KG1 (cell line): ENCODE results near the gene JAML.

Experiments used
- DNase-seq: peaks from one replicate; lab custom pipeline; 2025; lab: John Stamatoyannopoulos, UW

Gene JAML

DNA sequence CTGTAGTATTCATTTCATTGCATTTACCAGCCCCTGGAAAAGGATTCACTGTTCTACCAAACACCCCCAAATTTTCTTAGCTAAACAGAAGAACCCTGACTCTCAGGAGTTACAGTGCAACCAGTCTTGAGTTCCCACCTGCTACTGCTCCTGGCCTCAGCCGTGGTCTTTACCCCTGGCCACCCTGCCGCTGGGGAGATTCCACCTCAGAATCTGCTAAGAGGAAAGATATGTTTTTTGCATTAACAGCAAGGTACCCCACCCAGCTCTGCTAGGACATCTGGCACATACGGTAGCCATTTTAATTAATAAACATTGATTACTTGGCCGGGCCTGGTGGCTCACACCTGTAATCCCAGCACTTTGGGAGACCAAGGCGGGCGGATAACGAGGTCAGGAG, 9.0 kb downstream of the JAML start:
- DNase-seq: no peak

DNA sequence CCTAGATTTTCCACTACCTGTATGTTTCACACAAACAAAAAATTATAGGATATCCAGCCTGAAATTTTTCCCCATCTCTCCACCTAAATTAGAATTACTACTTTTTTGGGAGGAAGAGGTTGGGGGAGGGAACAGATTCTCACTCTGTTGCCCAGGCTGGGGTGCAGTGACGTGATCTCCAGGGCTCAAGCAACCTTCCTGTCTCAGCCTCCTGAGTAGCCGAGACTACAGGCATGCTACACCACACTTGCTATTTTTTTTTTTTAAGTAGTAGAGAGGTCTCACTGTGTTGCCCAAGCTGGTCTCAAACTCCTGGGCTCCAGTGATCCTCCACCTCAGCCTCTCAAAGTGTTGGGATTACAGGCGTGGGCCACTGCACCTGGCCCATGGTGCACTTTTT, 9.5 kb downstream of the JAML start:
- DNase-seq: no peak

DNA sequence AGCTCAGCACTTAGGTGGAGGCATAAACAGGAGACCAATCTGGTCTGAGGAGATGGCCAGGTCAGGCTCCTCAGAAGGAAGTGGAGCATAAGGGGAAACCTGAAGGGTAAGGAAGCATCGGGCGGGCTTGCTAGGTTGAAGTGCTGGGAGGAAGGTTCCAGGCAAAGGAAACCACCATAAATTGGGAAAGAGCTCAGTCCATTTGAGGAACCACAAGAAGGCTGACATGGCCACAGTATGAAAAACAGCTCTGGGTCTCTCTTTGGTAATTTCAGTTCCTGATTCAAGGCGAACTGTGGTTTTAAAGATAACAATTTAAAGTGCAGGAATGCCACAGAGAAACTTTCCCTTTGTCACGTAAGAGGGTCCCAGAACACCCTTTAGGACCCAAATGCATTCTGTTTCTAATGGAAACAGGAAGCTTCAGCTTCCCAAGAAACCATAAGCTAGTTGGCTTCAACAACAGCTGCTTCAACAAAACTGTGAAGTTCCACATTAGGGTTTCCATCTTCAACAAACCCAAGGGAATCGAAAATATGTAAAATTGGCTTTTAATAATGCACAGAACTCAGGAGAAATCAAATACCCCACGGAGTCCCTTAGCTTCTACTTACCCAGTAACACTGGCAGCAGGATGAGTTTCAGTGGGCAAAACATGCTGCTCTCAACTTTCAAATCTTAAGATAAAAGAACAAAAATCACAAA, 10.4 kb downstream of the JAML start:
- peak; percentile 65 for DNase-seq

DNA sequence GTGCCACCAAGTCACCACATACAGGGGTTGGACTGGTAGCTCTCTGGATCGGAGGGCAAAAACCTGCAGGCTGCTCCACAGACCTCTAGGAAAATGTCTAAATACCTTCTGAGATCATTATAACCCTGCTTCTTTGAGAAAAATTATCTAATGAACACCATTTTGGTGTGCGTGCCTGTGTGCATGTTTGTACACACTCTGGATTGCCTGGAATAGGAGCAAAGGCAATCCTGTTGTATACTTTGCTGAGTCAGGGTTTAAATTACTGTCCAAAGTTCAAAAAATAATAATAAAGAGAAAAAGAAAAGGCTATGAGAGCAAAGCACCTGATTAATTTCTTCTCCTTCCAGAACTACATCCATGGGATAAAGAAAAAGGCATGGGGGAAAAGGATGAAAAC, 11.0 kb downstream of the JAML start:
- no peak for DNase-seq

DNA sequence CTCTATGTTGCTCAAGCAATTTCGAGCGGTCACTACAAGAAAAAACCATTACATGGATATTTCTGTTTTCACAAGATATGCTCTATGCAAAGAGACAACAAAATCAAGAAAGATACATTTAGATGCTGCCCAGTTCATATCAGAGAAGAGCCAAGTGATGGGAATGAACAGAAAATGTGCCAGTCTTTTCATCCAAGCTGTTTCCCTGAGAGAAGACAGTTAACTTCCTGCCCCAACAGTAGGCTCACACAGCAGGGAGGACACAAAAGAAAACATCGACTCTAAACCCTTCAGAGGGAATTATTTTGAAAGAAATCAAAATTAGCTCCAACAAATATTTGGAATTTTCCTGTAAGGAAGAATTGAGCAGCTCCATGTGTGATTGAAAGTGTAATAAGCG, 11.6 kb downstream of the JAML start:
- no peak for DNase-seq

DNA sequence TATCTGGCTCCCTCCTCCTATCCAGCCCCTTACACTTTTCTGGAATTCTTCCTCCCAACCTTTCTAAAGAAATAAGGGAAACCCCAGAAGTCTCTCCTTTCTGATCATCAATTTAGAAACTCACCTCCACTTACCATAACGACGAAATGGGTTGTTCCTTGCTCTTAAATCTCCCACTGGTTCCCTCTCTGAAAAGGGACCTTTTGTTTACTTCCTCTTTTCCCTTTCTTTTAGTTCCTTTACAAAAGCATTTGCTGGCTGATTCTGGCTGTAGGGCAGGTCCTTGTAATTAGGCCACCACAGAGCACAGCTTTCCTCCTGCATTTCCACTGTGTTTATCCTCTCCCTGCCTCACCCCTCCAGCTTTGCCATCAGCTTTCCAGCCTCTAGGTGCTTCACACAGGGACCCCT, 12.0 kb downstream of the JAML start:
- no peak for DNase-seq

DNA sequence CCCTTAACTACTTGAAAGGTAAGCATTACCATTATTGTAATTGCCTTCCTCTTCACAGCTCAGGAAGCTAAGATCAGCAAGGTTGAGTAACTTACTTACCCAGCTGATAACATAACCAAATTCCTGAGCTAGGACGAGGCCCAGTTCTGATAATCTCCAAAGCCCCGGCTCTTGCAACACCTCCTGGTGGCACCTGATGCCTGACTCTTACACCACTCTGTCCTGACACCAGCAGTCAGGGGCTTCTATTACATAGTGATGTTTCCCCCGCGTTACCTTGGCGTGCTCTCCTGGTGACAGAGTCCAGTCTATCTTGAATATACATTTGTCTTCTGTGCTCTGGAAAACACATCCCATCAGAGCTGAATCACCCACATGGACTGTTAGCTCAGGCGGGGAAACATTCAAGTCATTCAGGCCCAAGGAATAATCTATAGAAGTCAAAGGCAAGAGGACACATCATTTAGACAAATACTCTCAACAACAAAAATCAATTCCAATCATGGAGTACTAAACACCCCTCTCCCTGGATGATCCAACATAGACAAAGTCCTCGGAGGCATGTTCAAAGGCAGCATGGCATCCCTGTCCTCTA, 12.6 kb downstream of the JAML start:
- no peak for DNase-seq

DNA sequence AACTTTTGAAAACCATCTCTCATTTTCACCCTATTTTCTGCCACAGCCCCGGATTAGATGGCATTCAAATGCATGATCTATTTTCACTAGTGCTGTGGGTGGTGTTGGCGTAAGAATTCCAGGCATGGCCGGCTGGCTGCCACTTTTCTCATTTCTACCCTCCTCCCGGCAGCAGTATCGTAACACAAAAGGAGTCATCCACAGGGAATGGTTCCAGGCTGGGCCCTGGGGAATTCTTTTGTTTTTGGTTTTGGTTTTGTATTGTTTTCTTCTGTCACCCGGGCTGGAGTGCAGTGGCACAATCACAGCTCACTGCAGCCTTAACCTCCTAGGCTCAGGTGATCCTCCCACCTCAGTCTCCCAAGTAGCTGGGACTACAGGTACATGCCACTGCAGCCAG, 13.8 kb downstream of the JAML start:
- DNase-seq: no peak

DNA sequence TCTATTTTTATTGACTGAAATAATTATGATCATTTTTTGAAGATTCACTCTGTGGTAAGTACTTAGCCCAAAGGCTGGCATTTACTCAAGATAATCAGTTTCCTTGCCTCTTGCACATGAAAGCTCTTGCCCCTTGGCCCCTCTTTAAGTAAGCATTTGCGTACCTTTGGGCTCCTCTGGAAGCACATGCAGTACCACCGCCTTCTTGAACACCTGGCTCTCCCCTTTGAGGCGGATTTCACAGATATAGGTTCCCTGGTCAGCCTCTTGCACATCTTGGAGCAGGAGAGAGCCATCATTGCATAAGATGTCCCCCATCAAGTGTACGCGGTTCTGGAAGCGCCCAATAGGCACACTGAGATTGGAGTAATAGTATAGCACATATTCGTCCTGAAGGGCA, 14.5 kb downstream of the JAML start:
- DNase-seq: no peak

DNA sequence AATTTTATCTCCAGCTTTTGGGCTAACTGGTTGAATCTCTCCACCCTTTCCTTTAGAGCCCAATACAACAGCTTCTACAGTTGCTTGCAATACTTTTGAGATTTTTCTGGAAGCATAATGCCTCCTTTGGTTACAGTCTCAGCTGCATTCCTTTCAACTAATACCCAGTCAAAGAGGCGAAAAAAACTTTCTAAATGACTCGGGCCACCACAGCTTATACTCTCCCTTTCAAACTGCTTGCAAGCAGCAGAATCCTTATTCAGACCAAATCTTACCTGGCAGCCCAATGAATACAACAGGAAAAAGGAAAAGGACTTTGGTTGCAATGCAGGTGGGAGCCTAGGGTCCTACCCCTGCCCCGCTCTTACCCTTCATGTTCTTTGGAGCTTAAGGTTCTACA, 15.8 kb downstream of the JAML start:
- no peak for DNase-seq

DNA sequence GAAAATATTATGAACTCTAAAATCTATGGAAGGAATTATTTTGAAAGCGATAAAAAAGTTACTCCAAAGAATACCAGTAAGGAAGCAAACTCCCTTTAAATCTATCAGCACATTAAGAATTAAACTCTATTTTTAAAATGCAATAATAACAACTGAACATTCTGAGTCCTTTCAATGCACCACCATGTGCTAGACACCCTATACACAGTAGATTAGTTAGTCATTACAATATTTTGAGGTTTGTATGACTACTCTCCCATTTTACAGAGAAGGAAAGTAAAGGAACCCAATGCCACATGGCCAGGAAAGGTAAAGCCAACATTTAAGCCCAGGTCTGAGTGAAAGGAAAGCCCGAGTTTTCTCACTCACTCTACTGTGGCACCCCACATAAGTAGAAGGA, 17.7 kb downstream of the JAML start:
- DNase-seq: no peak

DNA sequence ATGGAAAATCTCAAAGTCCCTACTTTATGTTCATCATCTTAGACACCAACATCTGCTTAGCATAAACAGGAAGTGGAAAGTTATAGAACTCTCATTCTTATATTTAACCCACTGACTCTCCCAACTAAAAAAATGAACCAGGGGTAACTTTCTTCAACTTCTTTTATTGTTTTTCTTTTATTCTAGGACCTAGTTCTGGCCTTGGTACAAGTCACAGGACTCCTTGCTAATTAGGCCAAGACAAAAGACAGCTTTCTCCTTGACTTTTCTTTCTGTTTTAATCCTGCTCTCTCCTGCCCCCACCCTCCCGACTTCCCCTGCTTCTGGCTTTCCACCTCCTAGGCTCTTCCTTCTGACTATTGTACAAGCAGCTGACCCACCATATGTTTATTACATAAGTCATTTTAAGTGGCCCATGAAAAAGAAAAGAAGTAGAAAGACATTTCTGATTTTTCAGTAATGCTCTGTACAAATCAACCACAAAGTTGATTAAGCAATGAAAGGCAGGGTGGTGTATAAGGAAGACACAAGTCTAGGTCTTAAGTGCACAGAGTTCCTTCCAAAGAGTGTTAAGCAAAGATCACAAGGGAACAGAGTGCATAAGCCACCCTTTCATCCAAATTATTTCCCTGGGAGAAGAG, 18.3 kb downstream of the JAML start:
- no peak for DNase-seq

DNA sequence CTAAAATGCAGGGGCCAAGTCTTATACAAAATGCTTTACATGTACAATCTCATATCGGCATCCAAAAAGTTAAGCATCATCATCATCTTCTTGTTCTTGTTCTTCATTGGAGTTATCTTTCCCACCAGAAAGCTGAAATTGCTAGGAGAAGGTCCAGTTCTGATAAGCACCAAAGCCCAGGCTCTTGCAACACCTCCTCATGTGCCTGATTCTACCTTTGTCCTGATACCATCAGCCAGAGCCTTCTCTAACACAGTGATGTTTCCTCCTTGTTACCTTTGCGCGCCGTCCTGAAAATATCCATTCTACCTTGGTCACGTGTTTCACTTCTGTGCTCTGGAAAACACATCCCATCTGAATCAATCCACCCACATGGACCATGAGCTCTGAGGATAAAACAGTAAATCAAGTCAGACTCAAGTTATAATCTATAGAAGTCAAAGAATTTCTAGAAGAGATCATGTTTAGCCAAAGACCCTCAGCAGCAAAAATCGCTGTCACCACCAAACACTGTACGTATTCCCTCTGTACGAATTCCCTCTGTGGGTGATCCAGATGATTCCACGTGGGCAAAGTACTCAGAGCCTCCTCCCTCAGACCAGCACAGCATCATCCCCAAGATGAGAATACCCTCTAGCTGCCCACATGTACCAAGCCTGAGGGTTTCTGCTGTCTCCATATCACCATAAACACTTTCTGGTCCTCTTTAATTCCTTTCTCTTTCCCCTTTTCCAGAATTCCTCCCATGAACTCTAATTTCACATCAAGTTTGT, 19.0 kb downstream of the JAML start:
- DNase-seq: no peak

DNA sequence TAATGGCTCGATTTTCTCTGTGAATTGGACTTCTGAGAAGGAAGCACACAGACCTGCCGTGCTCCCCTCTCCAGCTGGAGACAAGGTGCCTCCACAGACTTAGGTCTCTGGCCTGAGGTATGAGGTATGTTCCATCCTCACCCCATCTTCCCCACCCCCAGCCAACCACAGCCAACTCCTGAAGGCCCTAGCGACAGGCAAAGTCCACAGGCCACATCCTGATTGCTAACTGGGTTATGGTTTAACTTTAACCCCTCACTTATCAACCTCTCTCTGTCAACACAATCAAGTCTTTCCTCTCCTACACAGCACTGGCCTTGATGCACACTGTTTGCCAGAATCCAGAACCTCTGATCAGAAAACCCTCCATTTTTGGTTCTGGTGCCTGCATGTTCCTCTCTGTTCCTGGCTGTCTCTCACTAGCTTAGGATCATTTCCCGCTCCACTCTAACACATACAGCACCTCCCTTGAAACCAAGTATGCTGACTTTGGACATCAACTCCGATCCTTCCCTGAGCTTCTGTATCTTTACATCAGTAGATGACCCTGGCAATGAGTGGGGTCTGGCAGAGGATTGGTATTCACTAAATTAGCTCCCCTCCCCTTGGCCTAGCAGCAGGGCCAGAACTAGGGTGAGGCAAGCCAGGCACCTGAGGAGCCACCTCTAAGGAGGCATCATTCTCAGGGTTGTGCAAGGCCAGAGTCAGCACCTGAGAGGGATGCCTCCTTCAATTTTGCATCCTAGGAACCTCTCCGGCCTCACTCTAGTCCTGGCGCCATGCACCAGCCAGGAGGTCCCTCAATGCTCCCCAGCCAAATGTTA, 22.0 kb downstream of the JAML start:
- no peak for DNase-seq

DNA sequence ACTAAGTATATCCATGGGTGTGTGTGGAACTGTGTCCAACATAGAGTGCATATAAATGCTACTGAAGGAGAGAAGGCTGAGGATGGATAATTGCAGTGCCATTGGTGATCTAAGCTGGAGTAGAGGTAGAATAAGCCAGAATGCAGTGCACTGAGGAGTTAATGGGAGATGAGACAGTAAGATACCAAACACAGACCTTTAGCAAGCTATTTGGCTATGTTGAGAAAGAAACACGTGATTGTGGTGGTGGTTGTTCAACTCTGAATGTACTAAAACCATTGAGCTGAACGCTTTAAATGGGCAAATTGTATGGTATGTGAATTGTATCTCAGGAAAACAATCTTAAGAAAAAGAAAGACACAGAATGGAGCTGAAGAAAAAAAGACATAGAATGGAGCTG, 22.8 kb downstream of the JAML start:
- DNase-seq: no peak

DNA sequence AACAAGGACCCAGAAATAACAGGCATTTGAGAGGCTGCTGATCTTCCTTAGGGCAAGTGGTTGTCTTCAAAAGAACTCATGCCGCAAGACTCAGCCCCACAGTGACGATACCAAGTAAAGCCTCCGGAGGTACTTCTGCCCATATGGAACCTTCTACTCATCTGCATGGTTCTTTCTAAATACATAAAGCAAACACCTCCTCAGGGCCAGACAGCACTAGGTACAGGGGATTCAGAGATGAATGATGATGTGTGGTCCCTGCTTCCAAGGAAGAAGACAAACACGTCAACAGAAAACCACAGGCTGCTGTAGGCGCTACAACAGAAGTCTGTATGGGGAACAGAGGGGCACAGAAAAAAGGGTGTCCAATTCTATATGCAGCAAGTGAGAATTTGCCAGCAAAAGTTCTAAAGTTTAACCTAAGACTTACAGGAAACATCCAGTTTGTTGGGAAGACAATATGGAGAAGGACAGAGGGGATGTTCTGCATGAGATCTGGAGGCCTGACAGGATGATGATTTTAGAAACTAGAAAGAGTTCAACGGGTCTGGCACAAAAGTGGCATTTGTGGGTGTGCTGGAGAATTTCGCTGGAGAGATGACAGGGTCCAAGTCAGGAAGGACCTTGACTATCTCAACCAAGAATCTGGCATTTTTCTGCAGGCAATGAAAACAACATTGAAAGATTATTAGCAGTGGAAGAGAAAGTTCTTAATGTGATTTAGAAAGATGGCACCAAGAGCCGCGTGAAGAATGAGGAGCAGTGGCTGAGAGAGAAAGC, 23.7 kb downstream of the JAML start:
- DNase-seq: no peak

DNA sequence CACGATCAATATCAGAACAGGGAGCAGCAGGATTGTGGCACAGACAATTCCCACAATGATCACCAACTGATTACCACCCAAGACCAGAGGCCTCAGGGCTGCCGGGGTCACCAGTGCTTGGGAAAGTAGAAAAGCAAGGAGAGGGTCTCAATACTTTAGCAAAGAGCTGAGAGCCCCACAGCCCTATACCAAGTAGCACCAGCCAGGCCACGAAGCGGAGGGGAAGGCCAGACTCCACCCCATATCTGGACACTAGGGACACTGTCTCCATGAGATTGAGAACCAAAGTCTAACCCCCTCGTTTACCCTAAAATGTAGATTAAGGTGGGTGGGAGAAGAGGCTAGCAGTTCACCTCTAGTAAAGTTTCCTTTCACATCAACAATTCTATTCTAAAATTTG, 24.3 kb downstream of the JAML start:
- DNase-seq: no peak

DNA sequence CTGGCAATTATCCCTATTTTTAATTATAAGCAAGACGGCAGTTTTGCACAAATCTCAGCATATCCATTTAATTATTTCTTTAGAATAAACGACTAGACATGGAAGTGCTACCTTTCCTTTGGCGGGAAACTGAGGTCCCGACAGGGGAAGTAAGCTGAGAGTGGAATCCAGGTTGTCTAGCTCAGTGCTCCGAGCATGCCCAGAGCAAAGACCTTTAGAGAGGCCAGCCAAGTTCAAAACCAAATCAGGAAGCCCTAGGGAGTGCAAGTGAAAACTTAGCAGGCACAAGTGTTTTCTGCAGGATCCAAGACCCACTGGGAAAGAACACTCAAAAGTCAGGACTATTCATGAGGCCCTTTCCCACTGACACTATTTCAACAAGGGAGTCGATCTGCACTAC, 25.7 kb downstream of the JAML start:
- DNase-seq: no peak

DNA sequence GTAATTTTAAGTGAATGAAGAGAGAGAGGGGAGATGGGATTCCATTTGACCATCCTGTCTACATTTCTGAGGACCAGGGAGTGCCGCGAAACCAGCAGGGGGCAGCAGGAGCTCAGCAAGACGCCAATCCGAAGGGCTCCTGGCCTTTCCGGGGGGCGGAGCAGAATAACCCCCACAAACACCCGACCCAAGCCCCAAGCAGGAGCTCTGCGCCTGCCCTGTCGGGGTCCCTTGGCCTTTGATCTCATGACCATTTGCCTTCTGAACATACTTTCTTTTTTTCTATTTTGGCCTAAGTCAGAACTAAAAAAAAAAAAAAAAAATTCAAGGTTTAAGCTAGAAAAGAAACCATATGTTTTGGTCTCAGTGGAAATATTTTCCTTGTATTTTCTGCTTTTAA, 26.4 kb downstream of the JAML start:
- peak; percentile 62 for DNase-seq

DNA sequence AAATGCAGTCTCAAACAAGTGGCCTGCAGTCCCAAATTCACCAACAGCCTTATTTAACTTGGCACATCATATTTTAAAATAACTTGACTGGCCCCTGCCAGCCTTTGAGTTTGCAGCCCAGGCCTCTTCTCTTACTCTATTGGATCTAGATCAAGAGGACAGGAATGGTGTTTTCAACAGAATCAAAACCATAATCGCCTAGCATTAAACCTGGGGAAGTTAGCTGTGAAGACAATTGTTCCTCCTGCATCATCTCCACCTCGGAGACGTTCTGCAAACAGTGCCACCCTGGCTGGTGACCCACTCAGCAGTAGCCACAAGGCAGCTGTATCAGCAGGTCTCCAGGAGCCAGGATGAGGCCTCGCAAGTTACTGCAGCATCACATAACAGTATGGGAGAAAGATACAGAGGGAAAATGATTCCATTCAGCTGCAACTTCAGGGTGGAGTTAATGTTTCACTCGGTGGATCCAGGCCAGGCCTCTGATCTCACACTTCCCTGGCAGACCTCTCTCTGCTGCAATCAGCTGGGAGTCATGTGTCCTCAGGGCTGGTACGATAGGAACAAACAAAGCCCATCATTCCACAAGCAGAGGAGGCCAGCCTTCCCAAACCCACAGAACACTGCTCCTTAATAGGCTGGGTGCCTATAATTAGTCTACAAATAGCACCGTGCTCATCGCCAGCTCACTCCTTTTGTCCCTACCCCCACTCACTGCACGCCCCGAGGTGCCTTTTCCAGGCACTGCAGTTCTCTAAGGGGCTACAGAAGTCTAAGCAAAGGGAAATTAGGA, 29.8 kb downstream of the JAML start:
- no peak for DNase-seq
